ENCODE data around the gene DYNLRB1. TPM values are rescaled to one million over a fixed set of nuclear protein-coding genes. Genes with fewer than 3 reads are reported as not detected.

DYNLRB1 gene
- total and polyA plus RNA-seq, 9 of the 15 experiments (the other 6 are each of a cell fraction or from before 2014, with no cell fraction given), result 48.7 to 358 (median 121) TPM

DNA sequence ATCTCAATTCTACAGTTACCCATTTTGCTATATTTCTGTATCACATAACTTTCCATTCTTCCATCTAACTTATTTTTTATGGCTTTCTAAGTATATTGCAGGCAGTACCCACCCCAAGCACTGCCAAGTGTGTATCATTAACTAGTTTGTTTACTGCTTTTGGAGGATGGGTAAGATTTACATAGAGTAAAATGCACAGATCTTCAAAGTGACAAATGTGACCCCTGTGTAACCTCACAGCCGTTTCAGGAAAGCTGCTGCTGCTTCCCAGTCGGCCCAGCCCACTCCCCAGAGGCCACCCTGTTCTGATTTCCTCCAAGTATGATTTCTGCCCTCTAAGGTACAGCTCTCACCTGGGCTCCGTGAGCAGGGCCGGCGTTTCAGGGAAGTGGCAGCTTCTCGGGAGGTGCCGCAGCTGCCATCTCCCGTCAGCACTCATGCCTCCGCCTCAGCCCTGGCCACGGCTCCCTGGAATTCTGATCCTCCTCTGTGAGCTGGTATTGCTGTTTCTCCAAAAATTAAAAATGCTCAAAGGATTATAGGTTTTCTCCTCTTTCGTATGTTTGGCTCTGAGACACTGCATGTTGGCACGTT, 27.3 kb downstream of the DYNLRB1 start:
- TF ChIP-seq ASH1L (IDR thresholded peaks at IDR 0.05; ENCODE audit: borderline replicate concordance, low read depth, partially characterized antibody) (no peak), HMG20A (CRISPR knock-in tag; conservative IDR thresholded peaks at IDR 0.05) (no peak), THRAP3 (IDR thresholded peaks at IDR 0.05; ENCODE audit: borderline replicate concordance) (no peak), IRF2 (CRISPR knock-in tag; IDR thresholded peaks at IDR 0.05) (no peak)
- H3K36me3 ChIP-seq (ENCODE audit: control insufficient read depth, insufficient read depth, low read length), result peaks cover 28% of the 10 kb centered on the region
- no peak overlapping the region for H2AFZ ChIP-seq (ENCODE audit: low read depth, low read length)
- no TSS peak for BruUV-seq (replicated peaks)
- 75% methylated on average over 12 of the region's 12 CpGs for WGBS (ENCODE audit: insufficient coverage, low coverage, missing lambda C conversion rate)
- no peak overlapping the region for H3K4me2 ChIP-seq (ENCODE audit: insufficient read depth, low read length)
- ChIA-PET POLR2A (no interaction called here), CTCF (ENCODE audit: low intra/inter-chr PET ratio) (no interaction called here)
- H4K20me1 ChIP-seq (replicated peaks; ENCODE audit: control insufficient read depth, insufficient read depth, low read length), result no peaks in the 10 kb centered on the region
- peaks cover 0 to 7% of the 10 kb centered on the region in 2 experiments; a peak in 2 of 5 replicates for H3K4me1 ChIP-seq (replicated peaks in 1 of 2; ENCODE audit: control insufficient read depth in 2 of 2, insufficient read depth in 2 of 2, low read length in 2 of 2)
- no peak for ATAC-seq
- no peak for FAIRE-seq
- no peaks in the 10 kb centered on the region for H3K9me3 ChIP-seq (replicated peaks; ENCODE audit: control insufficient read depth, insufficient read depth, low read depth, low read length)
- intact Hi-C loops (cut with micrococcal nuclease) (no loop called here), in situ Hi-C loops (cut with MboI) (no loop called here)
- H3K9ac ChIP-seq (ENCODE audit: insufficient read depth in 1 of 2, low read depth in 2 of 2, low read length in 2 of 2), result no peak overlapping the region
- no peak for DNase-seq (ENCODE audit: extremely low read depth in 1 of 4, low spot score in 3 of 4)
- H3K27ac ChIP-seq (ENCODE audit: extremely low read depth, low read depth, low read length), result no peak overlapping the region
- H3K79me2 ChIP-seq (ENCODE audit: control insufficient read depth, insufficient read depth, low read length), result no peaks in the 10 kb centered on the region
- no peaks in the 10 kb centered on the region for H3K9me1 ChIP-seq (ENCODE audit: control insufficient read depth, insufficient read depth, low read length)
- no peak overlapping the region for H3K4me3 ChIP-seq
- H3K27me3 ChIP-seq (ENCODE audit: control insufficient read depth in 2 of 2, insufficient read depth in 2 of 2, low read length in 2 of 2), result no peaks in the 10 kb centered on the region; a peak in 1 of 5 replicates

DNA sequence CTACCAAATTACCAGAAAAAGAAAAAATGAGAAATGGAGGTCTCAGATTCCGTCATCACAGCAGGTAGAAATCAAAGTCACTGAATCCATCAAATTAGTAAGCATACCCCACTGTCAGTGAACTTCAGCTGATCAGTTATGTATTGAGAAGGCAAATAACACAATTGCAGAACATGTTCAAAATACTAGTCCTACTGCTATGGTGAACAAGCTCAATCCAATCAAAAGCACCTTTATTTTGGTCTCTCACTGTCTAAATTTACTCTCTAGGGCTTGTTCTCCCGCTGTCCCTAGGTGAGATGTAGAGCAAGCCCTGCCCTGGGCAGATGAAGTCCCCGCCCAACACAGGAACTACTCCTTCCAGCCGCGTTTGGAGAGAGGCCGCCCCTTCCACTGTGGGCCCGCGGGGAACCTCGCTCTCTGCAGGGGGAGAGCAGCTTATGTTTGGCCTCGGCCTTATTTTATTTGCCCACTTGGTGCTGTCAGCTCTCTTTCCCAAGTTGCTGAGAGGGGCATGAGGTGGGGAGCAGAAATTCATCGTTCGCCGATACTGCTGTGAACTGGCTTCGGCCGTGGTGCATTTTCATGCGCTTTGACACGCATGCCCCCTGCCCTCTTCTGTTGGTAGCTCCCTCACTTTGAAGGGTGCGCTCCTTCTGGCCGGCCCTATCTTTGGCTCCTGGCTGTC, 28.0 kb downstream of the DYNLRB1 start:
- no peak for DNase-seq (ENCODE audit: extremely low read depth in 1 of 4, low spot score in 3 of 4)
- in situ Hi-C loops (cut with MboI), result no loop called here
- POLR2A ChIA-PET, result interaction anchor here (0.7 to 1.1 kb wide), 3 partner anchors 9 to 157 kb away, joined by 3 to 5 read pairs (median 3); no protein-coding TSS in a partner anchor
- Histone ChIP-seq H4K20me1 (replicated peaks; ENCODE audit: control insufficient read depth, insufficient read depth, low read length) (no peaks in the 10 kb centered on the region), H3K36me3 (ENCODE audit: control insufficient read depth, insufficient read depth, low read length) (peaks cover 22% of the 10 kb centered on the region; the same call in 2 of the 3 replicates), H3K9ac (ENCODE audit: insufficient read depth in 1 of 2, low read depth in 2 of 2, low read length in 2 of 2) (0 out of 4 replicates have a peak overlapping the region, but pooled peaks of 1 of the 2 experiments have one; percentile 2), H3K79me2 (ENCODE audit: control insufficient read depth, insufficient read depth, low read length) (no peaks in the 10 kb centered on the region), H3K9me3 (replicated peaks; ENCODE audit: control insufficient read depth, insufficient read depth, low read depth, low read length) (no peaks in the 10 kb centered on the region), H3K4me2 (ENCODE audit: insufficient read depth, low read length) (no peak overlapping the region), H2AFZ (ENCODE audit: low read depth, low read length) (no peak overlapping the region), H3K27me3 (ENCODE audit: control insufficient read depth in 2 of 2, insufficient read depth in 2 of 2, low read length in 2 of 2) (no peaks in the 10 kb centered on the region; a peak in 1 of 5 replicates), H3K4me3 (no peak overlapping the region), H3K4me1 (replicated peaks in 1 of 2; ENCODE audit: control insufficient read depth in 2 of 2, insufficient read depth in 2 of 2, low read length in 2 of 2) (peaks cover 3 to 11% of the 10 kb centered on the region in 2 experiments; a peak in 4 of 5 replicates), H3K9me1 (ENCODE audit: control insufficient read depth, insufficient read depth, low read length) (peaks cover 1% of the 10 kb centered on the region), H3K27ac (ENCODE audit: extremely low read depth, low read depth, low read length) (no peak overlapping the region)
- TF ChIP-seq MYNN (IDR thresholded peaks at IDR 0.05) (peak; percentile 60; the same call in 1 of the 2 replicates), MYNN (CRISPR knock-in tag; IDR thresholded peaks at IDR 0.05) (no peak), ATF7 (IDR thresholded peaks at IDR 0.05) (peak; percentile 16; the same call in 1 of the 2 replicates)
- TF ChIP-seq, protein P1, sequence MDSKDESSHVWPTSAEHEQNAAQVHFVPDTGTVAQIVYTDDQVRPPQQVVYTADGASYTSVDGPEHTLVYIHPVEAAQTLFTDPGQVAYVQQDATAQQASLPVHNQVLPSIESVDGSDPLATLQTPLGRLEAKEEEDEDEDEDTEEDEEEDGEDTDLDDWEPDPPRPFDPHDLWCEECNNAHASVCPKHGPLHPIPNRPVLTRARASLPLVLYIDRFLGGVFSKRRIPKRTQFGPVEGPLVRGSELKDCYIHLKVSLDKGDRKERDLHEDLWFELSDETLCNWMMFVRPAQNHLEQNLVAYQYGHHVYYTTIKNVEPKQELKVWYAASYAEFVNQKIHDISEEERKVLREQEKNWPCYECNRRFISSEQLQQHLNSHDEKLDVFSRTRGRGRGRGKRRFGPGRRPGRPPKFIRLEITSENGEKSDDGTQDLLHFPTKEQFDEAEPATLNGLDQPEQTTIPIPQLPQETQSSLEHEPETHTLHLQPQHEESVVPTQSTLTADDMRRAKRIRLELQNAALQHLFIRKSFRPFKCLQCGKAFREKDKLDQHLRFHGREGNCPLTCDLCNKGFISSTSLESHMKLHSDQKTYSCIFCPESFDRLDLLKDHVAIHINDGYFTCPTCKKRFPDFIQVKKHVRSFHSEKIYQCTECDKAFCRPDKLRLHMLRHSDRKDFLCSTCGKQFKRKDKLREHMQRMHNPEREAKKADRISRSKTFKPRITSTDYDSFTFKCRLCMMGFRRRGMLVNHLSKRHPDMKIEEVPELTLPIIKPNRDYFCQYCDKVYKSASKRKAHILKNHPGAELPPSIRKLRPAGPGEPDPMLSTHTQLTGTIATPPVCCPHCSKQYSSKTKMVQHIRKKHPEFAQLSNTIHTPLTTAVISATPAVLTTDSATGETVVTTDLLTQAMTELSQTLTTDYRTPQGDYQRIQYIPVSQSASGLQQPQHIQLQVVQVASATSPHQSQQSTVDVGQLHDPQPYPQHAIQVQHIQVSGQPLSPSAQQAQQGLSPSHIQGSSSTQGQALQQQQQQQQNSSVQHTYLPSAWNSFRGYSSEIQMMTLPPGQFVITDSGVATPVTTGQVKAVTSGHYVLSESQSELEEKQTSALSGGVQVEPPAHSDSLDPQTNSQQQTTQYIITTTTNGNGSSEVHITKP (IDR thresholded peaks at IDR 0.05; ENCODE audit: partially characterized antibody), result peak; percentile 94
- TF ChIP-seq, protein P2, sequence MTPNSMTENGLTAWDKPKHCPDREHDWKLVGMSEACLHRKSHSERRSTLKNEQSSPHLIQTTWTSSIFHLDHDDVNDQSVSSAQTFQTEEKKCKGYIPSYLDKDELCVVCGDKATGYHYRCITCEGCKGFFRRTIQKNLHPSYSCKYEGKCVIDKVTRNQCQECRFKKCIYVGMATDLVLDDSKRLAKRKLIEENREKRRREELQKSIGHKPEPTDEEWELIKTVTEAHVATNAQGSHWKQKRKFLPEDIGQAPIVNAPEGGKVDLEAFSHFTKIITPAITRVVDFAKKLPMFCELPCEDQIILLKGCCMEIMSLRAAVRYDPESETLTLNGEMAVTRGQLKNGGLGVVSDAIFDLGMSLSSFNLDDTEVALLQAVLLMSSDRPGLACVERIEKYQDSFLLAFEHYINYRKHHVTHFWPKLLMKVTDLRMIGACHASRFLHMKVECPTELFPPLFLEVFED (CRISPR knock-in tag; conservative IDR thresholded peaks at IDR 0.05), result no peak
- no peak for FAIRE-seq
- intact Hi-C loops (cut with micrococcal nuclease), result no loop called here
- BruUV-seq (replicated peaks), result no TSS peak
- 54% methylated on average over 18 of the region's 19 CpGs for WGBS (ENCODE audit: insufficient coverage, low coverage, missing lambda C conversion rate)
- peak; percentile 71 for ATAC-seq
- CTCF ChIA-PET (ENCODE audit: low intra/inter-chr PET ratio), result no interaction called here

Data from K562 (cell line).